ENCODE results near the gene ATP5MK.
A peak's percentile ranks its signal among the peaks of the same experiment; 100 is the strongest.
"Not testable (repeated sequence)": the region's sequence is repeated elsewhere in the genome, so short reads cannot be mapped to it uniquely, and the experiment has no call there.

Gene ATP5MK

GRCh38 chr10:103396789-103397087 lies 463 bp upstream of the ATP5MK start:
- DNase-seq (ENCODE audit: low read depth): no peak

- DNase-seq (ENCODE audit: low read depth): no peak
Observed at GRCh38 chr10:103395754-103396066, 565 bp downstream of the ATP5MK start.

GRCh38 chr10:103394180-103394579 lies 2.1 kb downstream of the ATP5MK start:
- no peak for DNase-seq (ENCODE audit: low read depth)

GRCh38 chr10:103382769-103383168 lies 13.5 kb downstream of the ATP5MK start:
- no peak for DNase-seq (ENCODE audit: low read depth)

- DNase-seq (ENCODE audit: low read depth): no peak
Observed at GRCh38 chr10:103374263-103374662, 22.0 kb downstream of the ATP5MK start.

- DNase-seq (ENCODE audit: low read depth): no peak
Observed at GRCh38 chr10:103373544-103373943, 22.7 kb downstream of the ATP5MK start.

- peak; percentile 83 for DNase-seq (ENCODE audit: low read depth)
Observed at GRCh38 chr10:103367782-103368518, 28.3 kb downstream of the ATP5MK start, which contains the start of gene TAF5. TAF5 (plus strand) TSS chr10:103367976; CDS start chr10:103367990, 14 bp downstream.

- no peak for DNase-seq (ENCODE audit: low read depth)
Observed at GRCh38 chr10:103367379-103367781, 28.9 kb downstream of the ATP5MK start.

- DNase-seq (ENCODE audit: low read depth): not testable (repeated sequence)
Observed at GRCh38 chr10:103360791-103361190, 35.5 kb downstream of the ATP5MK start.

GRCh38 chr10:103359493-103359892 lies 36.8 kb downstream of the ATP5MK start:
- DNase-seq (ENCODE audit: low read depth): not testable (repeated sequence)

- DNase-seq (ENCODE audit: low read depth): no peak
Observed at GRCh38 chr10:103355906-103356599, 40.2 kb downstream of the ATP5MK start.

GRCh38 chr10:103354567-103354966 lies 41.7 kb downstream of the ATP5MK start:
- not testable (repeated sequence) for DNase-seq (ENCODE audit: low read depth)

- no peak for DNase-seq (ENCODE audit: low read depth)
Observed at GRCh38 chr10:103353281-103353680, 43.0 kb downstream of the ATP5MK start.

GRCh38 chr10:103350517-103351260 lies 45.6 kb downstream of the ATP5MK start, which contains the start of gene PCGF6:
PCGF6 (minus strand) TSS chr10:103351140; CDS start chr10:103351066, 74 bp downstream.
- DNase-seq (ENCODE audit: low read depth): no peak

GRCh38 chr10:103350175-103350516 lies 46.1 kb downstream of the ATP5MK start:
- no peak for DNase-seq (ENCODE audit: low read depth)

All from HS-5 (cell line).